Measurements from ENCODE around the gene BRSK2.

Gene BRSK2

DNA sequence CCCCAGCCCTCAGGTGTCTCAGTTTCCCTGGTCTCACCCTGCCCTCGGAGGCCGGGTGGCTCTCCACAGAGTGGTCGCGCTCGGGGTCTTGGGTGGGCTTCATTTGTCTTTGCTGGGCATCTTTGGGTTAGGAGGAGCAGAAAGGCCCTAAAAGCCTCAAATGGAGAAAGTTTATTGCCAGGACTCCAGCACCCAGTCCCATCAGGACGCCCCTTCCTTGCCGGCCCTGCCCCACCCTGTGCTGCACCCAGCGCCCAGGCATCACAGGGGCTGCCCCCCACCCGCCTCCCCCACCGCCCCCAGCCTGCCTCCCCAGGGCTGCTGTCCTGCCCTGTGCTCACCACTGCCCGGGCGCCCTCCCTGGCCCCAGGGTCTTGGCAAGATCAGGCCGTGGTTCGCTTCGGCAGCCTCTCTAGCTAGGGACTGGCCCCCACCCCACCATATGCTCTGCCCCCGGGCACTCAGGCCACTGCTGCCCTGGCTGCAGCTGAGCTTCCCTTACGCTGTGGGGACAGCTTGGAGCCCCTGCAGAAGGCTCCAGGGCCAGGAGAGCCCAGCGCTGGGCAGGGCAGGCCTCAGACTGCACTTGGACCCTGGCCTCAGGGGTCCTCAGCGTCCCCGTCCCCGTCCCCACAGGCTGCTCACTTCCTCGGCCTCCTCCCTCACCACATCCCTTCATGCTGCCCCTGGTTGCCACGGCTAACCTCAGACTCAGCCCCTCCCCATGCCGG, 65.5 kb downstream of the BRSK2 start:
- no peak for DNase-seq

DNA sequence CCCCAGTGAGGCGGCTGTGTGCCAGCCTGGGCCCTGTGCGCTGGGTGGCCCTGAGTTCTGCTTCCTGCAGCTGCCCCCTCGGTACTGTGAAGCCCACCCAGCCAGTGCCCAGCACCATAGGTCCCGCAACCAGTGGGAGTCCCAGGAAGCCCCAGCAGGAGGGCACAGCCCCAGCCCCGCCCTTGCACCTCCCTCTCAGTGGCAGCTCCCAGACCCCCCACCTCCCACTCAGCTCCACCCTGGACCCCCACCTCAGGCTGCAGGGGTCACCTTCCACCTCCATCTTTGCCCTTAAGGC, 66.0 kb downstream of the BRSK2 start:
- no peak for DNase-seq

DNA sequence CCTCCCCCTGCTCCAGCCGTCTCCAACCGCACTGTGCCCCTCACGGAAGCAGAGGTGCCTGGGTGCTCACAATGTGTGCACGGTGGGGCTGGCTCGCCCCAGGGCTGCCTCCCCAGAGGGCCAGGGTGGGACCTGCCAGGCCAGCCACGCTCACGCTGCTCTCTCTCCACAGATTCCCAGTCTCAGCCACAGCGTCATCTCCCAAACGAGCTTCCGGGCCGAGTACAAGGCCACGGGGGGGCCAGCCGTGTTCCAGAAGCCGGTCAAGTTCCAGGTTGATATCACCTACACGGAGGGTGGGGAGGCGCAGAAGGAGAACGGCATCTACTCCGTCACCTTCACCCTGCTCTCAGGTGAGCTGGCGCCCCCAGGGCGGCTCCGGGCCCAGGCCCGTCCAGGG, 66.4 kb downstream of the BRSK2 start:
- no peak for DNase-seq

DNA sequence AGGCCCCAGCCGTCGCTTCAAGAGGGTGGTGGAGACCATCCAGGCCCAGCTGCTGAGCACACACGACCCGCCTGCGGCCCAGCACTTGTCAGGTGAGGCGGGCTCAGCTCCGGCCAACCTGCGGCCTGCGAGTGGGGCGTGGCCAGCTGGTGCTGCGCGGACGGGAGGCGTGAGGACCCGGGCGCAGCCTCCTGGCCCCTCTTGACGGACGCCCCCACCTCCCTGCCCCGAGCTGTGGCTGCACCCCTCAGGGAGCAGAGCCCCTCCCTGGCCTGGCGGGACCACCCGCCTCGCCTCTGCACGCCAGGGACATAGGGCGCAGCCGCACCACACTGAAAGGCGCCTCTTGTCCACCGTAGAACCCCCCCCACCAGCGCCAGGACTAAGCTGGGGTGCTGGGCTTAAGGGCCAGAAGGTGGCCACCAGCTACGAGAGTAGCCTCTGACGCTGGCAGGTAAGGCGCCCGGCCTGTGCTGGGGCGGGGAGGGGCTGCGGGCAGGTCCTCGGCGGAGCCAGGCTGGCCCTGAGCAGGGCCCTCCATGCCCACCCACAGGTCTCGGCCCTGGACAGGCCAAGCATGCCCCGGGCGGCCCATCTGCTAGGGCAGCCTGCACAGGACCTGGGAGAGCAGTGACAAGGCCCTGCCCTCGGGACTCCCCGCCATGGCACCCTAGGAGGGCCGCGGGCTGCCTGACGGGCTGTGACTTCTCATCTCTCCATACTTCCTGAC, 67.0 kb downstream of the BRSK2 start:
- DNase-seq, result no peak

DNA sequence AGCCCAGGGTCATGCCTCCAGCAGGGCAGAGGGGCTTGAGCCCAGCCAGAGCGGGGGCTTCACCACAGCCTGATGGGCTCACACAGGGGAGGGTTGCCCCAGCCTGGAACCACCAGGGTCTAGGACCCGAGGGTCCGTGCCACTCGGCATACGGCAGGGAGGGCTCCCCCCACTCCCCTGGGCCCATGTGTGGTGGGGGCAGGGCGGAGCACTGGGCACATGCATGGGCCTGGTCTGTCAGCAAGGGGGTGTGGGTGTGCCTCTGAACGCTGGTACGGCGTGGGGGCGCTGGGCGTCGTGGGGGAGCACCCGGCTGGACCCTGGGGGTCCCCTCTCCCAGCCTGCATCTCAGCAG, 67.6 kb downstream of the BRSK2 start:
- no peak for DNase-seq

DNA sequence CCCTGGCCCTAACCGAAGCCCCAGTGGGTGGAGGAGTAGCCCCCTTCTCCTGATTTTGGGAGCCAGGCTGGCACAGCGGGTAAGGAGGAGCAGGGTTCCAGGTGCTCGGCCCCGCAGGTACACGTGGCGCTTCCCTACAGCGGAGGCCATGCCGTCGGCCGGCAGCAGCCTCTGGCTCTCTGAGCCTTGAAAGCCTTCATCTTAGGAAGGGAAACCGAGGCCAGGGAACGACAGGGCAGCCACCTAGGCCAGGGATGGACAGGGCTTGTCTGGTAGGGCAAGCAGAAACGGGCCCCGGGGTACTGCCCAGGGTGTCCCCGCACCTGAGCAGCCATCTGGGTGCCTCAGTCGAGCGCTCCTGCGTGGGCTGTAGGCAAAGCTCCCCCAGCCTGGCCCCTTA, 68.1 kb downstream of the BRSK2 start:
- no peak for DNase-seq

DNA sequence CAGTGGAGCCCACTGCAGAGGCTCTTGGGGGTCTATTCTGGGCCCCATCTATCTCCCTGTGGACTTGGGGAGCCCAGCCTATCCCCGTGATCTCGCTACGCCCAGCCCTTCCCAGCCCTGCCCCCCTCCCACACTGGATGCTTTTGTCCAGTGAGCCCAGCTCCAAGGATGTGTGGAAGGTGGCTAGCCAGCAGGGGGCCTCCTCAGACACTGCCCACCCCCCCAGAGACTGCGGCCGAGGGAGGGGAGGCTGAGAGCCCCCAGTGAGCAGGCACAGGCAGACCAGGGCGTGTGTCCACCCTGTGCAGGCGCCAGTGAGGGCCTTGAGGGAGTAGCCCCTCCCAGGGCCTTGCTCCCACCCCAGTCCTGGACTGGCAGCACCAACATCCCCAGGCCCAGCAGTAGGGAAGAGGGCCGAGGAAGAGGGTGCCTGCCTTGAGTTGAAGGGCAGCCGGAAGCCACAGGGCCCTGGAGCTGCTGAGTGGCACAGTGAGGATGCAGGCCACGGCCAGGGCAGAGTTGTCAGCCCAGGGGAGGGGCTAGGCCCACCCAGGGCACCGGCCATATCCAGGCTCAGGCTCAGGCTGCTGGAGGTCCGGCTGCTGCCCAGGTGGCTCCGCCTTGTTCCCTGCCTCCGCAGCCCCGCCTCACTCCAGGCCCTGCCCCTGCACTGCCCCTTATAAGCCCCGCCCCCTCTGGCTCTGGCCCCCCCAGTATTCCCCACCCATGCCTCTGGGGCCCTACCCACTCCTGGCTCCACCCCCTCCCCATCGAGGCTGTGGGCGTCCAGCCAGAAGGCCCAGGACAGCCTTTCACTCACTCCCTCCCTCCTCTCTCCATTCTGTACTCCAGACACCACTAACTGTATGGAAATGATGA, 68.8 kb downstream of the BRSK2 start:
- peak; percentile 41 for DNase-seq

DNA sequence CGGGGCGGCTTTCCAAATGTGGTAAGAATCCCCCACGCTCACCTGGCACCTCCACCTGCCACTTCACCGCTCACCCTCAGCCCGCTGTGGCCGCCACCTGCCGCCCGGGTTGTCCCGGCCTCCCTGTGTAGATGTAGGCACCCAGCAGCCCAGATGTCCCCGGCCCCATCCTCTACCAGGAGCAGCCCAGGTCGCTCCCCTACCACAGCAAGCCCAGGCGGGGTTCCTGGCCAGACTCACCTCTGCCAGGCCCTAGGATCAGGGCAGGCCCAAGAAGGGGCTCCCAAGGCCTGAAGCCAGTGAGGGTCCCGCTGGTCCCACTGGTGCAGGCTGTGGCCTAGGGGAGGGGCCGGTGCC, 69.5 kb downstream of the BRSK2 start:
- DNase-seq, result no peak

DNA sequence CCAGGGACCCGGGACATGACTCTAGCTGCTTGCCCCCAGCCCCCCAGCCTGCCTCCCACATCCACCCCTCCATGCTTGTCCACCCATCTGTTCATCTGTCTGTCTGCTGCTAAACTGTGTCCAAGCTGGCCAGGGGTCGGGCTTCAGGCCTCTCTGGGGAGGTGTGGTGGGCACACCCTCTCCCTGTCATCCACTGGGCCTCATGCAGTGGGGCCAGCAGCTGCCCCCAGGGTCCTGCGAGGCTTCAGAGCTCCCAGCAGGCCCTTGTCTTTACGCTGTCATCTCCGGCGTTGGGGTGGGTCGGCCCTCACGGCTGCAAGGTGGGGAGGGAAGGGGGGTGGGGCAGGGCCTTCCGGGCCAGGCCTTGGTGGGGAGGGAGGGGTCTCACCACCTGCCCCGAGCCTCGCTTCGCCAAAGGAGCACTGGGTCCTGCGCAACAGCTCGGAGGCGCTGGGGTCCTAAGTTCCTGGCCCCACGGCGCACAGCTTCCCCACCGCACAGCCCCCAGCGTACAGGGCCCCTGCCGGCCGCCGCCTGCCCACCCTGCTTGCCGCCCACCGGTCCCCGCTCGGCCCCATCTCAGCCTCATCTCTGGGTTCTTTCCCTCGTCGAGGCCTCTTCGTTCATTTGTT, 70.1 kb downstream of the BRSK2 start:
- no peak for DNase-seq

DNA sequence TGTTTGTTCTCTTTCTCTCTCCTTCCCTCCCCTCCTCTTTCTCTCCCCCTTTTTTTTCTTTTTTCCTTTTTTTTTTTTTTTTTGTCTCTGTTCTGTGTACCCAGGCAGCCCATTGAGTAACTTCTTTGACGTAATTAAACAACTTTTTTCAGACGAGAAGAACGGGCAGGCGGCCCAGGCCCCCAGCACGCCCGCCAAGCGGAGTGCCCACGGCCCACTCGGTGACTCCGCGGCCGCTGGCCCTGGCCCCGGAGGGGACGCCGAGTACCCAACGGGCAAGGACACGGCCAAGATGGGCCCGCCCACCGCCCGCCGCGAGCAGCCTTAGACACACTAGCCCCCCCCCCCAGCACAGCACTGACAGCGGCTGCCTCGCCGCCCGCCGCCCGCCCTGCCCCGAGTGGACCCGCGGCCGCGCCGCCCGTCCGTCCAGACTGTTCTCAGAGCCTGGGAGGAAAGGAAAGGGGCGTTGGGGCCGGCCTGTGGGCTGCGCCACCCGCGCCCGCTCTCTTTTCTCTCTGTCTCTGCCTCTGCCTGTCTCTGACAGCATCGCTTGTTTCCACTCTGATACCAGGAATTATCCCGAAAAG, 70.8 kb downstream of the BRSK2 start:
- DNase-seq, result no peak

DNA sequence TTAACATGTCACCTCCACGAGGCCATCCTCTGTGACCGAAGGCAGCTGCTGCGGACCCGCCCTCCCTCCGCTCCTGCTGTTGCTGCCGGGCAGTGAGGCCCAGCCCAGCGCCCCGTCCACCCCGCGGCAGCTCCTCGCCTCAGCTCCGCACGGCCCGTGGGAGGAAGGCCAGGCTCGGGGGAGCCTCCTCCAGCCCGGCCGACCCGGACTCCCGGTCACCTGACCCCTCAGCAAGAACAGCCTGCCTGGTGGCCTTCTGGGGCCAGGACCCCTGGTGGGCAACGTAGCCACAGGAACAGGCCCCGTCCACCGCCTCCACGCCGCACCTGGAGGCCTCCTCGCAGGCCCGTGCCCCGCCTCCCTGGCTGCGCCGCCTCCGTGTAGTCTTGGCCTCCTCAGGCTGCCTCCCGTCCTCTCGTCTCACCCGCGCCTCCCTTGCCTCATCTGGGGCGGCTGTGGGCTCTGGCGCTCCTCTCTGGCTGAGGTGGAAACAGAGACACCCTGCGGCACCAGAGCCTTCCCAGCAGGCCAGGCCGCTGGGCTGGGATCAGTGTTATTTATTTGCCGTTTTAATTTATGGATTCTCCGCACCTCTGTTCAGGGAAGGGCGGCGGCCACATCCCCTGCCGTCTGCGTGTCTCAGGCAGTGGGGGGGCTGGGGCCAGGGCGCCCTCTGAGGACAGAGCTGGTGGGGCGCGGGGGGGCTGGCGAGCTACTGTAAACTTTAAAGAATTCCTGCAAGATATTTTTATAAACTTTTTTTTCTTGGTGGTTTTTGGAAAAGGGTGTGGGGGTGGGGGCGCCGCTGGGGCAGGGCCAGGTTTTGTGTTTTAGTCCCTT, 71.5 kb downstream of the BRSK2 start:
- DNase-seq, result no peak

DNA sequence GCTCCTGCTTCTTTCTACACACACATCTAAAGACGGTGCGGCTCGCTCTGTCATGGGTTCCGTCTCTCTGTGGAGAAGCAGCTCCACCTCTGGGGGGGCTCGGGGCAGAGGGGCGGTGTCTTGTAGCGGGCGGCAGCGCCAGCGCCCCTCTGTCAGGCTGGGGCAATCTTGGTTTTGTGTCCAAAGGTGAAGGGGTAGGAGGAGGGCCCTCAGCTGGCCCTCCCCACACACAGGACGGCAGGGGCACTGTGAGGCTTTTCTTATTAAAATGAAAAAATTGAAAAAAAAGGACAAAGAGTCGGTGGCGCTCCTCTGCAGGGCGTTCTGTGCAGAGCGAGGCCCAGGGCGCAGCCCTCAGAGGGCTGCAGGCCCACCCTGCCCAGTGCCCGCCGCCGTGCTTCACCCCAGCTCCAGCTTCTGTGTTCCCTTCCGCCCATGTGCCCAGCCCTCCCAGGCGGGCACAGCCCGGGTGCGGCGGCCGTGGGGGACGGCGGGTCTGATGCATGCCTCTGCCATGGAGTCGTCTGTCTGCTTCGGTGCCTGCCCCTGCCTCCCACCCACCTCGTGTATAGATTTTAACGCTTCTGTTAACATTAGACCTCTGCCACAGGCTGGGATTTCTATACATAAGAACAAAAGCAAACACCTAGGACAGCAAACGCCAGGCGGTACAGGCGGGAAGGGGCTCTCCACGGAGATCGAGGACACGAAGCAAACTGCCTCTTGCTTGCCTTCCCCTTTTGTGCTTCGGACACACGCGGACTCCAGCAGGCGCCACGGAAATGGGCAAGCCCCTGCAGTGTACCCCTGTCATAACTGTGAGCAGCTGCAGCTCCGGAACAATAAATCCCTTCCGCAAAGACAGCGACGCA, 72.3 kb downstream of the BRSK2 start:
- DNase-seq, result no peak

DNA sequence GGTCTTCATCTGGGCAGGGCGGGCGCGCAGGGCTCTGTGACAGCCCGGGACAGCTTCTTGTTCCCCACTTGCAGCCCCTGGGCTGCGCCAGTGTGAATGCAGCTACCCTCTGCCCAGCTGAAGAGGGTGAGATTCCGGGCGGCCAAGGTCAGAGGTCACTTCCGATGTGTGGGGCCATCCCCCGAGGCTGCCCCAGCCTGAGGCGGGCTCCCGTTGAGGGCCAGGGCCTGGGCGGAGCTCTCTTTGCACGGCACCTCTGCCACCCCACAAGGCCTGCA, 72.9 kb downstream of the BRSK2 start:
- no peak for DNase-seq

DNA sequence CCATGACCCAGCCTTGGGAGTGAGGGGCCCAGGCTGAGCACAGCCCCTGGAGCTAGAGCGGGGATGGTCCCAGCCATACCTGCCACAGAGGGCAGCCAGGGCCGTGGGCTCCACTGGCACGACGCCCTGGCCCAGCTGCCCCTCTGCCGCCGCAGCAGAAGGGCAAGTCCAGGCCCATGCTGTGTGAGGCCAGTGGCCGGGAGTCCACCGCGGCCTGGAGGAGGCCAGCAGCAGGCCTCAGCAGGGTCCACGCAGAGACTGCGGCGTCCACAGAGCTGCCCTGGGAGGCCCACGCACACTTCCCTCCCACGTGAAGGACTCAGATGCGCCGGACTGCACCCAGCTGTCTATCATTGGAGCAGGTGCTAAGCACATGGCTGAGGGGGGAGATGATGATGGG, 73.3 kb downstream of the BRSK2 start:
- no peak for DNase-seq

DNA sequence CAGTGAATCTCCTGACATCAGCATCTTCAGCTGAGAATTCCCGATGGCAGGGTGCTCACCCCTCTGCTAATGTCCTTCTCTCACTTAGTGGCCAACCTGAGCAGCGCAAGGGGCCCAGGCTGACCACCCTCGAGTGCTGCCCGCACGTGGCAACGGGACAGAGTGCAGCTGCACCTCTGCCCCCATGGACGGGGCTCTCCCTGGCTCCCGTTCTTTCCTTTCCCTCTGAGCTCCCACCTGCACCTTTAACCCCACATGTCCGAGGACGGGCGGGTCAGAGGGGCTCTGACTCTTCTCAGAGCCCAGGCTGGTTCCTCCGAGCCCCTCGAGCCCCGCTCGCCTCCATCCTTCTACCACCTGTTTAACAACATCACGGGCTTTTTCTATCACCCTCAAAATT, 77.0 kb downstream of the BRSK2 start:
- no peak for DNase-seq

DNA sequence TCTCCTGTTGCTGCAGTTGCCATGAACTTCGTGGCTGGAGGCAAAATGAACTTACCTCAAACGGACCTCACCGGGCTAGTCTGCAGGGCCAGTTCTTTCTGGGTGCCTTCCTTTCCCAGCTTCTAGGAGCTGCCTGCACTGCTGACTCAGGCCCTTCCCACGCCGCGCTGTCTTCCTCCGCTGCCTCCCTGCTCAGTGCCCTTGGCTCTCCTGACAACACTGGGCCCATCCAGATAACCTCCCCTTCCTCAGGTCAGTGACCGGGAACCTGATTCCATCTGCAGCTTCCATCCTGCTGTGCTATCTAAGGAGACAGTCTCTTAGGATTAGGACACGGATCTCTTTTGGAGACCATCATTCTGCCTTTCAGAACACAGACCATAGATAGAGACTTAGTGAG, 77.5 kb downstream of the BRSK2 start:
- DNase-seq, result no peak

DNA sequence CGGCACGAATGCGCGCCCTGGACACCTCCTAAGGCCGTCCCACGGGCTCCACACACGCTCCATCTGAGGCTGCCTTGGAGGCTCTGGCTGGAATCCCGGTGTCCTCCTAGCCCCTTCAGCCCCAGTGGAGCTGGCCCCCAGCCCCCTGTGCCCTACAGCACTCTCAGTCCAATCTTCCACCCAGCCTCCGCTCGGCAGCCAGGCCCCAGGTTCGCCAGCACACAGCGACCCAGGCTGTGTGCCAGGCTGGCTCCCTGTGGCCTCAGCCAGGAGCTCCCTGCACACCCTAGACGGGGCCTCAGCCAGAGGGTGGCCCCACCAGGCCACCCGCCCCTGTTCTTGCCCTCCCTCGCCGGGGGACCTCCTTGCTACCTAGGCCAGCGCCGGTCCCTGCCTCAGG, 78.3 kb downstream of the BRSK2 start:
- no peak for DNase-seq

DNA sequence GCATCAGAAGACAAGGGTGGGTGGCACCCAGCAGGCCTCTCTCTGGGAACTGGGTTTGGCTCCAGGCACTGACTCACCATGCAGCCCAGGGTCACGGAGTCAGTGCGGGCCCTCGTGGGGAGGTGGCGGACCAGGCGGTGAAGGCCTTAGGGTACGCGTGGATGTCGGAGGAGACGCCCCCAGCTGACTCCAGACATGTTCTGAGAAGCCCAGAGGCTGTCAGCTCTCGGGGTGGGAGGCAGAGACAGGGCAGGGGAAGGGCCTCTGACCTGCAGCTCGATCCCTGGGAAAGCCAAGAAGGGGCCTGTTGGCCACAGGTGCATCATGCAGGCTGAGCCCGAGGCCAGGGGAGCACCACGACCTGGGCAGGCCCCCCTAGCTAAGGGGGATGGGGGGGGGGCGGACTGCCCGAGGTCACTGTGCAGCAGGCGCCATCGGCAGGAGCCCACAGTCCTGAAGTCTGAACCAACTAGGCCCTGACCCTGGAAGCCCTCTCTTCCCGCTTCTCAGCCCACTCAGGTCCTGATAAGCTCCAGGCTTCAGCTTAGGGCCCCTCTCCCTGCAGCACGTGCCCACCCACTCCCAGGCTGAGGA, 78.8 kb downstream of the BRSK2 start:
- no peak for DNase-seq

DNA sequence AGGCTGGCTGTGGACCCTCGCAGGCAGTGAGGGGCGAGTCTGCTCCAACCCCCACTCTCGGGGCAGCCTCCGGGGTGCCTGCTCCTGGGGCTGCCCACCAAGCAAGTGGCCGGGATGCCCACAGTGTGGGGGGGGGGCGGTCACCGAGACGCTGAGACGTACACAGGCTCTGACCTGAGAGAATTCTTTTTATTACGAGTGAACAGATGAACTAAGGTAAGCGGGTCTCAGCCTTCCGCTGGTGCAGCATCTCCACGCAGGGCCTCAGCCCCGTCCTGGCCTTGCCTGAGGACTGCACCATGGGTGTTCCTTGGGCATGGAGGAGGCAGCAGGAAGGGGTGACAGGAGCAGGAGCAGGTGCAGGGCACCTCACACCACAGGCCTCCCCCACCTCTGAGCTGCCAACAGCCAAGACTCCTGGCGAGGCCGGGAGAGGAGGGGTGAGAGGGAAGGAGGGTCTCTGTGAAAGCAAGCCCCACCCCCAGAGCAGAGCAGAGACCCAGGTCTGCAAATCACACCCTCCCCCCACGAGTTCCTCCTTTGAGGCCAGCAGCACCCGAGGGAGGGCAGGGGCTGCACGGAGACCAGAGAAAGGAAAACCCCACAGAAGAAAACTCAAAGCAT, 79.7 kb downstream of the BRSK2 start:
- no peak for DNase-seq

DNA sequence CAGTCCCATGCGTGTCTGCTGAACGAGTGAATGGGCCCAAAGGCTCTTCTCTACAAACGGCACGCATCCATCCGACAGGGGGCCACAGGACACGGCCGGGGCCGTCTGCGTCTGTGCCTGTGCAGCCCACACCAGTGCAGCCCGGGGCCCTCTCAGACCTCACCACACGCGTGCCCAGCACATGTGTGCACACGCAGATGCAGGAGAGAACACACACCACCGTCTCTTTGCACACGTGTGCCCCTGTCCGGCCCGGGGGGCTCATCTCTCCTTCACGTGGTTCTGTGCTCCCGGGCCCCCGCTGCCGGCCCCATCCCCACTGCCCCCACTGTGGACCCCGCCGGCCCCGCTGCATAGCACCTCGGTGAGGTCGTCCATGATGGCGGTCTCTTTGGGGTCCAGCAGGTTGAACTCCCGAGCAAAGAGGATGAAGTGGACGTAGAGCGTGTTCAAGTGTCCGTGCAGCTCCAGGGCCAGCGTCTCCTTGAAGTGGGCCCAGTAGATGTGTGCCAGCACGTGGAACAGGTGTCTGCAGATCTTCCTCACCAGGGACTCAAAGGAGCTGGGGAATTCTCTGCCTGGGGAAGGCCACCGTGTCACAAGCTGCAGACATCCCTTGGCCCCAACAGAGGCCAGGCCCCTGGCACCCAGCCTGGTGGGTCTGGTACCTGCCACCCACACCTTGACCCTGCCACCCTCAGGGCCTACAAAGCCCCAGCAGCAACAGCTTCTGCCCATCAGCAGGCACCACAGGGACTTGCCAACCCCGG, 80.4 kb downstream of the BRSK2 start:
- no peak for DNase-seq
